GM18499 (cell line): ENCODE data around the gene JTB.
"Not testable (repeated sequence)": the region's sequence is repeated elsewhere in the genome, so short reads cannot be mapped to it uniquely, and the experiment has no call there.

Source experiments
- ATAC-seq: cut with Tn5 transposase; IDR thresholded peaks from one replicate; pipeline ENCODE4 v1.9.1; 2021; ENCODE audit warnings: moderate number of reproducible peaks; ENCODE audit not compliant: insufficient read depth, unreplicated experiment

The JTB gene

GRCh38 chr1:153977250-153978240 lies at the start of gene JTB:
Gene JTB, minus strand, starts transcription at chr1:153977674. Its CDS starts 422 bp downstream, at chr1:153977252.
- no peak for ATAC-seq

DNA sequence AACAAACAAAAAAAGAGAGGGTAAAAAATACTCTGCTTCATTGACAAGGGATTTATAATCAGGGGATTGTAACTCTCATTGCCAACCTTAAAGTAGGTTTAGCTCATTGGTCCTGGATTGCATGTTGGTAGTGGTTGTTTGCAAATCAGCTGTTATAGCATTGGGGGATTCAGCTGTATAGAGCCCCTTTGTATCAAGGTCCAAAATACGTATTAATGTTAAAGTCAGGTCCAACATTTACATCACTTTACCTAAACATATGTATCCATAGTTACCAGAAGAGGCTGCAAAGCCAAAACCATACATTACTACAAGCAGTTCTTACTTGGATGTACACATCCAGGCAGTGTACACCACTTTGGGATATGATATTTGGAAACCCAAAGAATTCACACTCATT lies 42.5 kb upstream of the JTB start:
- ATAC-seq, result no peak

GRCh38 chr1:154019269-154019668 lies 41.8 kb upstream of the JTB start:
- ATAC-seq, result no peak

DNA sequence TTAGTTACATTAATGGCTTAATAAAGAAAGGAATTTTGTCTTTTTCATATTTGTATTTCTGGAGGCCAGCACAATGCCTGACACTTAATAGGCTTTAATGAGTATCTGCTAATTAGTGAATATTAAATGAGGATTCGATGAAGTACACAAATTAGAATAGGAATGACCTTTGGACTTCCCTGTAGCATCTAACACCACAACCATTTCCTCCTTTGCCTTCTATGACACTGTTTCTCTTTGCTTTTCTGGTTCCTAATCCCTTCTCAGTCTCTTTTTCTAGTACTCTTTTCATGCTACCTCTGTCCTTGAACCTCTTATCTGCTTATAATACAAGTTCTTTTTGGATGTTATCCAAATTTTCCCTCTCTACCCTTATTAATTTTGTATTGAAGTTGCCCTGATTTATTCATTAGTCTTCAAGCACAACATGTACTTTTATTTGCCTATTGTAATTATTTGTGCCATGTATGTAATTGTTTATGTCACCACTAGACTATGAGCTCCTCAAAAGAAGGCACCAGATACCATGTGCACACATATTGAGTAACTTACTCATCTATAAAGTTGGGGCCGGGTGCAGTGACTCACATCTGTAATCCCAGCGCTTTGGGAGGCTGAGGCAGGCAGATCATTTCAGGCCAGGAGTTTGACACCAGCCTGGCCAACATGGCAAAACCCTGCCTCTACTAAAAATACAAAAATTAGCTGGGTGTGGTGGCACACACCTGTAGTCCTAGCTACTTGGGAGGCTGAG lies 36.9 kb upstream of the JTB start:
- no peak for ATAC-seq

DNA sequence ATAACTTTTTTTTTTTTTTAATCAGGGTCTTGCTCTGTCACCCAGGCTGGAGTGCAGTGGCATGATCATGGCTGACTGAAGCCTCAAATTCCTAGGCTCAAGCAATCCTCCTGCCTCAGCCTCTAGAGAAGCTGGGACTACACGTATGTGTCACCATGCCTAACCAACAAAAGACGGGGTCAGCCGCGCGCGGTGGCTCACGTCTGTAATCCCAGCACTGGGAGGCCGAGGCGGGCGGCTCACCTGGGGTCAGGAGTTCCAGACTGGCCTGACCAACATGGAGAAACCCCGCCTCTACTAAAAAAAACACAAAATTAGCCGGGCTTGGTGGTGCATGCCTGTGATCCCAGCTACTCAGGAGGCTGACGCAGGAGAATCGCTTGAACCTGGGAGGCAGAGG lies 35.1 kb upstream of the JTB start:
- not testable (repeated sequence) for ATAC-seq

- ATAC-seq, result no peak
These were observed 34.7 kb upstream of the JTB start for GRCh38 chr1:154012129-154012528.

- ATAC-seq, result no peak
These were observed 28.7 kb upstream of the JTB start for GRCh38 chr1:154006136-154006535.

DNA sequence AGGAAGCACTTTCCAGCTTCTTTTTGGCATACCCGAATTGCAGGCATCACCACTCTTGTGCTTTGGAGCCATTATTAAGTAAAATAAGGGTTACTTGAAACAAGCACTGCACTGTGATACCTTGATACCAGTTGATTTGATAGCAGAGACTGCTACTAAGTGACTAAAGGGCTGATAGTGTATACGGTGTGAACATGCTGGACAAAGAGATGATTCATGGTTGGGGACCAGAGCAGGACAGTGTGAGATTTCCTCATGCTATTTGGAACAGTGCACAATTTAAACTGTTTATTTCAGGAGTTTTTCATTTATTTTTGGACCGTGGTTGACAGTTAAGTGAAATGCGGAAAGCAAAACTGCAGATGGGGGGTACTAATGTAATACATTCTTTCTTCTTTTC lies 22.9 kb upstream of the JTB start:
- ATAC-seq, result no peak

- not testable (repeated sequence) for ATAC-seq
These were observed 19.4 kb upstream of the JTB start for GRCh38 chr1:153996882-153997281.

DNA sequence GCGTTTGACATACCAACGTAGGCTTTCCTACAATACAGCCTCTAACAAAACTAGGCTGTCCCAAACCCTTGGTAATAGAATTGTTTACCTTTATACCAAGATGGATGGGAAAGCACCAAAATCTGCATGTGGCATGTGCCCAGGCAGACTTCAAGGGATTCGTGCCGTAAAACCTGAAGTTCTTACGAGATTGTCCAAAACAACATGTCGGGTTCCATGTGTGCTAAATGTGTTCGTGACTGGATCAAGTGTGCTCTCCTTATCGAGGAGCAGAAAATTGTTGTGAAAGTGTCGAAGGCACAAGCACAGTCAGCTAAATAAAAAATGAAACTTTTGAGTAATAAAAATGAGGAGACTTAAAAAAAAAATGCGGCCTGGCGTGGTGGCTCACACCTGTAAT lies 18.2 kb upstream of the JTB start:
- ATAC-seq, result no peak

DNA sequence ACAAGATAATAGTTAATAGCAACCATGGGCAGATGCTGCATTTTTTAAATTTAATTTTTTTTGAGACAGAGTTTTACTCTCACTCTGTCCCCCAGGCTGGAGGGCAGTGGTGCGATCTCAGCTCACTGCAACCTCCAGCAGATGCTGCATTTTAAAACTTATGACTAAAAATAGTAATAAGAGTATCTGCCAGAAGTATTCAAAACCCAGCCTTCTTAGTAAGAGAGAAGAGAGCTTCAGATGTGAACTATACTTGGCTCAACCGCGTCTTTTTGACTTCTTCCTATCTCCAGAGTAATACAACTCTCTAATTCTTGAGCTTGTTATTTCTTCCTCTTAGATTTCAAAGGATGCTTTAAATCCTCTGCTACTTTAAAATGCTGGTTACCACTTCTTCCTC lies 17.7 kb upstream of the JTB start:
- ATAC-seq, result no peak

DNA sequence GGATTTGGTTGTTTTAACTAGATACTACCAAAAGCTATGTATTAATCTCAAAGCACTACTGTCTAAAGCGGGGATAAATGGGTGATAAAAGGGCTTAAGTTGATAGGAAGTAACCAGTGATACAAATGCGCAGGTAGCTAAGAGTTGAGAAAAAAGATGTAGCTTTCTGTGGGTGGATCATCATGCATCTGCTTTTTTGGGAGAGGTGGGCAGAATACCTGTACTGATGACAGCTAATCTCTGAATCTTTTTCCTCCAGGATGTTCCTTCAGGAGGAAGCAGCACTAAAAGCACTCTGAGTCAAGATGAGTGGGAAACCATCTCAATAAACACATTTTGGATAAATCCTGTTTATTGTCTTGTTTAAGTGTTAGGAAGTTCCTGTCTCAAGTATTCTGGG lies 14.3 kb upstream of the JTB start:
- no peak for ATAC-seq

- ATAC-seq, result no peak
These were observed 13.7 kb upstream of the JTB start for GRCh38 chr1:153991151-153991630.

DNA sequence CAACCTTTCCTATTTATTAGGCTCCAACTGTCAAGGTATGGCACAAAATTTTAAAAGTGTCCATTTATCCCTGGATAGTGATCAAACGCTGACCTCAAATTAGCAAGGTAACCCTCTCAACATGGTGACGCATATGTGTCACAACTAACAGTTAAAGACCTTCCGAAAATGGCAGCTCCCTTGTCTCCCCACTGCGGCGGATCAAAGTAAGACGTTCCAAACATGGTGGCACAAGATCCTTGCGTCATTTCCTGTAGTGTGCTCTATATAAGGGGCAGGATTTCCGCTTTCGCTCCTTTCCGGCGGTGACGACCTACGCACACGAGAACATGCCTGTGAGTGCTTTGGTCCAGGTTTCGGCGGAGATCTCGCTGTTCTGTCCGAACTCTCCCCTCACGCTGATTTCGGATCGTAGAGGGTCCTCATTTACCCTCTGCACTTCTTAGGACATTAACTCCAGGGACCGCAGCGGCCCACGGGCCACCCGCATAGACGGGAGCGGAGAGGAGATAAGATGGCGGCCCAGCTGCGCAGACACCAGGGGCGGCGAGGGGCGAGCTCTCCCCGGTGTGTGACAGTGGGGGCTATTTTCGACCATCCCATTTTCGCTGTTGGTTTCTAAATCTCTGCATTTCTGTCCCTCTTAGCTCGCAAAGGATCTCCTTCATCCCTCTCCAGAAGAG lies 13.1 kb upstream of the JTB start, which contains the start of gene RPS27:
Gene RPS27 (plus strand): TSS at position 295 of the 683 bp plus-strand sequence. CDS start 35 bp downstream, at position 330.
- ATAC-seq, result peak; percentile 63

- no peak for ATAC-seq
These were observed 10.1 kb upstream of the JTB start for GRCh38 chr1:153987621-153988020.

DNA sequence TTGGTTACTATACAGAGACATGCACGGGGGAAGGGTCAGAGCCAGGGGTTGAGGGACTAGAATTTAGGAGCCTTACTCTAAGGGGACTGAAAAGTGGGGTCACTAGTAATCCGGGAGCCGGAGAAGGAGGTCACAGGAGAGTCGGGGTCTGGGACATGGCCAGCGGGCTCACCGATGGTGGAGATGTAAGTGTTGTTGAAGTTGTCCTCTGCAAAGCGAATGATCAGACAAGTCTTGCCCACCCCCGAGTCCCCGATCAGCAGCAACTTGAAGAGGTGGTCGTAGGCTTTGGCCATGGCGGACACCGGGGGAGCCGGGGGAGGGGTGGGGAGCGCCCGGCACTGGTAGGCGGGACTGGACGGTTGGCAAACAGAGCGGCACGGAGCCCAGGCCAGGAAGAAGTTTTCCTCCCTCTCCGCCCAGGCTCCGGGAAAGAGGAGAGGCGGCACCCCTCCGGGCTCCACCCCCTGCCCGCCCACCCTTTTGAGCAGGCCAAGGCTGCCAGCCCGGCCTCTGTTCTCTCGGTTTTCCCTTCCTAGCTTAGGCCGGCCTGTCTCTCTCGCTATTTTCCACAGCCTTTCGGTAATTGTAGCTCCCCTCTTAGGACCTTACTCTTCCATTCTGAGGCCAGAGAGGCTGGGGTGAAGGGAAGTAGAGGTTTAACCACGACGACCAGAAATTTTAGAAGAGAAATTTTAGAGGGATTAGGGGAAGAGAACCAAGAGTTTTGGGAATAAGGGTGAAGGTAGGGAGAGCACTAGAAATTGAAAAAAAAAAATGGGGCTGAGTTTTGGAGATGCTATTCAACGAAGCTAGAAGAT lies 8.7 kb upstream of the JTB start, which contains the start of gene RAB13:
Gene RAB13 (minus strand): TSS at position 399 of the 821 bp plus-strand sequence. CDS start 103 bp downstream, at position 296.
- ATAC-seq, result no peak

DNA sequence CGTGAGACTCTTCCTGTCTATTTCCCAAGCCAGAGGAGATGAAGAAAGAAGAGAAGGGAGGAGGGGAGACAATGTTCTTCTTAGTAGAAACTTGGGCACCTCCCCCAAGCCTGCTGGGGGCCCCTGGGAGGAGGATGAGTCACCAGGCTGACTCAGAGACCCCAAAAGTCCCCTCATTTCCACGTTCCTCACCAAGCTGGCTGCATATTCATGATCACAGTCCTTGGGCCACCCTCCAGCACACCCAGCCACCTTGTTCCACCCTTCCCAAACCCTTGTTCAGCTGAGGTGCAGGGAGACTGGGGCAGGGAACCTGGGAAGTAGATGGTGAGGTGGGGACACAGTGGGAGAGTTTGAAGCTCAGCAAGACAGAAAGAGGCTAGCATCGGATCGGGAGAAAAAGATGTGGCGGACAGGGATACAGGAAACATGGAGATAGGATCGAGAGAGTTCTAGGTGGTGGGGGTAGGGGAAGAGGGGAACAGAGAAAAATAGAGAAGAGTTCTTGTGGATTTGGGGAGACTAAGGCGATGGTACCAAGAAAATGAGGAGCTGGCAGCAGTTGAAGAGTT lies 8.0 kb upstream of the JTB start:
- ATAC-seq, result no peak

DNA sequence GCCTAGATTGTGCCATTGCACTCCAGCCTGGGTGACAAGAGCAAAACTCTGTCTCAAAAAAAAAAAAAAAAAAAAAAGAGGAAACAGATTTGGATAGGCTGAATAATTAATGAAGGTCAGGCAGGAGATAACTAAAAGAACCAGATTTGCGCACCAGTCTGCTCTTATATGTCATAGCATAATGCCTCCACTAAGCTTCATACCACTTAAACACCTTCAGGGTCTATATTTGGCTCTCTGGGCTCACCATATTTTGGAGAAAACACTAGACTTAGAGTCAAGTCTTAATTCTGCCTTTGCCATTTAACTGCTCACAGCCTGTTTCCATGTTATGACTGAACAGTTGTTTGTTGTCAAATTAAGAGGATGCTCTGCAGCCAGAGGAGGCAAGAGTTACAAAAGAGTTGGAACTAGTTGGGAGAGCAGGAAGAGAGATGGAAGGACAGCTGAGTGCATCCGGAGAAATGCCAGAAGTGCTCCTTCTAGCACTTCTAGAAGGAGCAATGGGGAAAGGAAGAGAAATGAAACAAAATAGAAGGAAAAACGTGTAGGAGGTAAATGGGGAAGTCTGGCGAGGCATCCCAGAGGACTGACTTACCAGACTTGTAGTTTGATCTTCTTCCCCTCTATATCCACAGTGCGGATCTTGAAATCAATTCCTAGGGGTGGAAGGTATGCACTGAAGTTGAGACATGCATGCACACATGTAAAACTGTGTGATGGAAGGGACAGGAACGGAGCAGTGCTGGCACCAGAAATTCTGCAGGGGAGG lies 6.8 kb upstream of the JTB start:
- no peak for ATAC-seq
